Measurements from ENCODE around the gene PNP.
"Not testable (repeated sequence)": the region's sequence is repeated elsewhere in the genome, so short reads cannot be mapped to it uniquely, and the experiment has no call there.

GRCh38 chr14:20506752-20507151, 37.5 kb downstream of the PNP start:
- not testable (repeated sequence) for TF ChIP-seq POLR2A (IDR thresholded peaks at IDR 0.05; ENCODE audit: low read length); GATA1 (IDR thresholded peaks at IDR 0.05; ENCODE audit: low read depth, low read length)

Measured in erythroblast (primary cell).